Gastrocnemius medialis (tissue), 4 donors: ENCODE data around the gene TTLL10.

Source experiments
- POLR2A ChIP-seq, 2 donors: fragments of 450-650 bp; IDR thresholded peaks; one replicate each; pipeline ENCODE4 v1.6.1; 2017; ENCODE audit warnings: antibody characterized with exemption in 2 of 2, mild to moderate bottlenecking in 2 of 2, moderate library complexity in 2 of 2
- TF ChIP-seq, protein P1 (sequence below), 5 experiments: fragments of 450-650 bp in 3 of 5; fragments of 200-600 bp in 2 of 5; sonication (generic) in 2 of 5; IDR thresholded peaks in 4 of 5; conservative IDR thresholded peaks in 1 of 5; 1 replicate in 4 of 5; 2 replicates in 1 of 5; pipeline ENCODE4 v1.5.1; 2016 to 2019; ENCODE audit warnings: antibody characterized with exemption in 5 of 5, mild to moderate bottlenecking in 3 of 5, moderate library complexity in 3 of 5

DNA sequence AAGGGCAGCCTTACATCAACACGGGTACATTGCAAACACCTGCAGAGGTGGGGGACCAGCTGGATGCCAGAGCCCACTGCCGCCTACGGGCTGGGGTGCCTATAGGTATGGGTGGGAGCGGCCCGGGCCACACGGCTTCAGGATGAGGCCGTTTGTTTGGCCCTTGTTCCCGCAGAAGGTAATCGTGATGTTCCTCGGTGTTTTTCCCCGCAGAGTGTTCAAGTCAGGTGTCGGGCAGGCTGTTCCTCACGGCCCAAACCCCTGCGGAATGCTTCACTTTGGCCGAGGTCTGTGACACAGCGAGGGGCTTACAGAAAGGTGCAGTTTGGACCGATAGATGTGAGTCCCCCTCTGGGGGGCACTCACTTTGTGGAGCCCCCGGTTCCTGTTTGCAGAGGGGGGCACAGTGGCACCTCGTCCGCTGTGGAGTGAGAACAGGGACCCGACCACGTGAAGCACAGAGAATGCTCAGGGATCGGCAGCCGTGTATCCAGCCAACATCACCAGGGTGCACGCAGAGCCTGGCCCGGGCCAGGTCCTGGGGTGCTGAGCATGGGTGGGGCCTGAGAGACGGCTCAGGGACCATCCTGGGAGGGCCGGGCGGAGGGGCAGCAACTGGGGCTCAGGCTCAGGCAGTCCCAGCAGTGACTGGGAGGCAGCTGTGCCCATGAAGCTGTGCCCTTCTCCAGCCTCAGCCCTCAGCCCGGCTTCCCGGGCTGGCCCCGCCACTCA lies 453 bp upstream of the TTLL10 start:
- TF ChIP-seq, protein P1, sequence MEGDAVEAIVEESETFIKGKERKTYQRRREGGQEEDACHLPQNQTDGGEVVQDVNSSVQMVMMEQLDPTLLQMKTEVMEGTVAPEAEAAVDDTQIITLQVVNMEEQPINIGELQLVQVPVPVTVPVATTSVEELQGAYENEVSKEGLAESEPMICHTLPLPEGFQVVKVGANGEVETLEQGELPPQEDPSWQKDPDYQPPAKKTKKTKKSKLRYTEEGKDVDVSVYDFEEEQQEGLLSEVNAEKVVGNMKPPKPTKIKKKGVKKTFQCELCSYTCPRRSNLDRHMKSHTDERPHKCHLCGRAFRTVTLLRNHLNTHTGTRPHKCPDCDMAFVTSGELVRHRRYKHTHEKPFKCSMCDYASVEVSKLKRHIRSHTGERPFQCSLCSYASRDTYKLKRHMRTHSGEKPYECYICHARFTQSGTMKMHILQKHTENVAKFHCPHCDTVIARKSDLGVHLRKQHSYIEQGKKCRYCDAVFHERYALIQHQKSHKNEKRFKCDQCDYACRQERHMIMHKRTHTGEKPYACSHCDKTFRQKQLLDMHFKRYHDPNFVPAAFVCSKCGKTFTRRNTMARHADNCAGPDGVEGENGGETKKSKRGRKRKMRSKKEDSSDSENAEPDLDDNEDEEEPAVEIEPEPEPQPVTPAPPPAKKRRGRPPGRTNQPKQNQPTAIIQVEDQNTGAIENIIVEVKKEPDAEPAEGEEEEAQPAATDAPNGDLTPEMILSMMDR (IDR thresholded peaks at IDR 0.05 in 4 of 5, conservative IDR thresholded peaks at IDR 0.05 in 1 of 5): no peak
- TF ChIP-seq POLR2A (IDR thresholded peaks at IDR 0.05): no peak
